ENCODE data around the gene SYNM.

SYNM gene

DNA sequence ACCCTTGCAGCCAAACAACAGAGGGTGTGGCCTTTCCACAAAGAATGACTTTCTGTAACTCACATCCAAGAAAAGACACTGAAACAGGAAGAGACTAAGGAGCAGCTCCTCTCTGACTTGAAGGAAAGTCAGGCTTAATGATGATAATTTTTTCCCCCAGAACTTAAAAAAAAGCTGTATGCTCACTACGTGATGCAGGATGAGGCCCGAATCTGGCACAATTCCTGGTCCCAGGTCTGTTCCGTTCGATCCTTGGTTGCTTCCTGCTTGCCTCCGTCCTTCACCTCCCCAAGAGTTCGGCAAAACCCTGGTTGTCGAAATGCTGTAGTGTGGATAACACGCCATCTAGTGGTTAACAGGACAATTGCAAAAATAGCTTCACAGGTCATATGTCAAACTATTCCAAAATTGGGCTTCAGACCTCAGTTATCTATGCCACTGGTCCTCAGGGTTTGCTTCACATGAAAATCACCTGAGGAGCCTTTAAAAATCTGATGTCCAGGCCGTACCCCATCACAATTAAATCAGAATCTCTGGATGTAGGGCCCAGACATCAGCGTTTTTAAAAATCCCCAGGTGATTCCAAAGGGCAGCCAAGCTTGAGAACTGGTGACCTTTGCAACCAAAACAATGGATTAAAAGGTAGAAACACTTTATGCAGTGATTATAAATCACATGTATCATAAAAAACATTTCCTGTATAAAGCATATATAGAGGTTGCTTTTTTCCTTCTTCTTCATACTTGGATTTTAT, 28.1 kb upstream of the SYNM start:
- TF ChIP-seq GATA3 (IDR thresholded peaks at IDR 0.05; ENCODE audit: low read depth, low read length): no peak
- no peak for TF ChIP-seq GATA2 (IDR thresholded peaks at IDR 0.05; ENCODE audit: low read depth, low read length)

DNA sequence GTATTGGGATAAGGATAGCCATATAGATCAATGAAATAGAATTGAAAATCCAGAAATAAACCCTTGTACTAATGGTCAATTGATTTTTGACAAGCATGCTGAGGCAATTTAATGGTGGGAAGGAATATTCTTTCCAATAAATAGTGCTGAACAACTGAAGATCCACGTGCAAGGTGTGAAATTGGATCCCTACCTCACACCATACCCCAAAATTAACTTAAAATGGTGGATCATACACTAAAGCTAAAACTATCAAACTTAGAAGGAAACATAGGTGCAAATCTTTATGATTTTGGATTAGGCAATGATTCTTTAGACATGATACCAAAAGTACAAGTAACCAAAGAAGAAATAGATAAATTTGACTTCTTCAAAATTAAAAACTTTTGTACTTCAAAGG, 22.1 kb upstream of the SYNM start:
- TF ChIP-seq GATA2 (IDR thresholded peaks at IDR 0.05; ENCODE audit: low read depth, low read length): no peak
- no peak for TF ChIP-seq GATA3 (IDR thresholded peaks at IDR 0.05; ENCODE audit: low read depth, low read length)

DNA sequence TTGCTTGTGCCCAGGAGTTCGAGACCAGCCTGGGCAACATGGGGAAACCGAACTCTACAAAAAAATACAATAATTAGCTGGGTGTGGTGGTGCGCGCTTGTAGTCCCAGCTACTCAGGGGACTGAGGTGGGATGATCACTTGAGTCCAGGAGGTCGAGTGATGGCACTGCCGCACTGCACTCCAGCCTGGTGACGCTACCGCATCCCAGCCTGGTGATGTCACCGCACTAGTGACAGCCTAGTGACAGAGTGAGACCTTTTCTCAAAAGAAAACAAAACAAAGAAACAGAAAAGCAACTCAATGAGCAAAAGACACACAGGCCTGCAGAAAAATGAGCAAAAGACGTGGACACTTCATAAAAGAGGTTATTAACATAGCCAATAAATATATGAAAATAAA, 19.9 kb upstream of the SYNM start:
- no peak for TF ChIP-seq GATA3 (IDR thresholded peaks at IDR 0.05; ENCODE audit: low read depth, low read length)

DNA sequence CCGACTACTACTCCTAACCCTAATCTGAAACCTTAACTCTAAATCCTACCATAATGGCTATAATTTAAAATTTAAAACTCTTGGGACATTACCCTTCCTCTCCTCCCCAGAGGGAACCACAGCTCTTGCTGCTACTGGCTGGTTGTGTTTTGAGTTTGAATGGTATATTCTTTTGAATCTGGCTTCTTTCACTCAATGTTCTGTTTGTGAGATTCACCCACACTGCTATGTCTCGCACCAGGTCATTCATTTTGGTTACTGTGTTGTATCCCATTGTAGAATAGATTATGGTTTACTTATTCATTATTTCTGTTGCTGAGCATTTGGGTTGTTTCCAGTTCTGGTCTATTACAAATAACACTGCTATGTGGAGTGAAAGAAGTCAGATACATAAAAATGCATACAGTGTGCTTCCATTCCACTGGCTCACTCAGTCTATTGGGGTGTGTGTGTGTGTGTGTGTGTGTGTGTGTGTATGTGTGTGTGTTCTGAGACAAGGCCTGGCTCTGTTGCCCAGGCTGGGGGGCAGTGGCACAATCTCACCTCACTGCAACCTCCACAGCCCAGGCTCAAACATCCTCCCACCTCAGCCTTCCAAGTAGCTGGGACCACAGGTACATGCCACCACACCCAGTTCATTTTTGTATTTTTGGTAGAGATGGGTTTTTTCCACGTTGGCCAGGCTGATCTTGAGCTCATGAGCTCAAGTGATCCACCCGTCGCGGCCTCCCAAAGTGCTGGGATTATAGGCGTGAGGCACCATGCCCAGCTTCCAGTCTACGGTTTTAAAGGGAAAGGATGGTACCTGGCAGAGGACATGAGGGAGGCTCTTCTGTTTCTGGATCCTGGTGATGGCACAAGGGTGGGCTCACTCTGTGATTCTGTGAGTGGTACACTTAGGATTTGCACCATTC, 19.2 kb upstream of the SYNM start:
- no peak for TF ChIP-seq GATA3 (IDR thresholded peaks at IDR 0.05; ENCODE audit: low read depth, low read length)
- TF ChIP-seq GATA2 (IDR thresholded peaks at IDR 0.05; ENCODE audit: low read depth, low read length): no peak

DNA sequence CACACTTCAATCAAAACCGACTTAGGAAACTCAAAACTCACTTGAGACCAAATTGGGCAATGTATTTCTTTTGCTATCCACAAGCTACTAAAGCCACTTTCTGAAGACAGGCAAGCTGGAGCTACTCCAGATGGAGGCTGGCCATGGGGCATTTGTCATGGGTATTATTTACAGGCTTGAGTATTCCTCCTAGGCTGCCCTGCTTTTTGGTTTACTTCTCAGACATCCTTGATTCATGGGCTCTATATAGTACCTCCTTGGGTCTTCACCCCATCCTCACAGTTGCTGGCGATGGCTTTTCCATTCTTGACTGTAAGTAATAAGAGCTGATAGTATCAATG, 18.6 kb upstream of the SYNM start:
- TF ChIP-seq GATA2 (IDR thresholded peaks at IDR 0.05; ENCODE audit: low read depth, low read length): no peak
- no peak for TF ChIP-seq GATA3 (IDR thresholded peaks at IDR 0.05; ENCODE audit: low read depth, low read length)

DNA sequence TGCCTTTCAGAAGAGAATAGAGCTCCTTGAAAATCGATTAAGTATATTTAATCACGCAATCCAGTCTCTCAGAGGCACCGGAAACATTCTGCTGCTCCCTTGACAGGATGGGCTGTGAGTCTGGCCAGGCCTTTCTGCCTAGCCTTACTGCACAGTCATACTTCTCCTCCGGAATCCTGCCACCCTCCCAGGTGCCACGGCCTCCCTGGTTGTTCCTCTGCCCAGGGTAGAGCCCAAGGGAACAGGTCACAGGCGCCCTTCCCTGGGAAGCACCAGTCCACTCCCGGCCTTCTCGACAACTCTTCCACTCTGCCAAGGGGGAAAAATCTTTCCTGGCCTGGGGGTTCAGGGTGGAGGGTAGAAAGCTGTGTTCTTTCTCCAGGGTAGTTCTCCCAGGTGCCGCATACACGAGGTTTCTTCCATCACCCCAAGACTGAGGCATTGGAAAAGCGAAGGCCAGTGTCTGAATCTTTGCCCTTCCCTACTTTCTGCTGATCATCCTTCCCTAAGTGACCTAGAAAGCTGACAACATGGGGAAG, 17.4 kb upstream of the SYNM start:
- no peak for TF ChIP-seq GATA2 (IDR thresholded peaks at IDR 0.05; ENCODE audit: low read depth, low read length)
- no peak for TF ChIP-seq GATA3 (IDR thresholded peaks at IDR 0.05; ENCODE audit: low read depth, low read length)

DNA sequence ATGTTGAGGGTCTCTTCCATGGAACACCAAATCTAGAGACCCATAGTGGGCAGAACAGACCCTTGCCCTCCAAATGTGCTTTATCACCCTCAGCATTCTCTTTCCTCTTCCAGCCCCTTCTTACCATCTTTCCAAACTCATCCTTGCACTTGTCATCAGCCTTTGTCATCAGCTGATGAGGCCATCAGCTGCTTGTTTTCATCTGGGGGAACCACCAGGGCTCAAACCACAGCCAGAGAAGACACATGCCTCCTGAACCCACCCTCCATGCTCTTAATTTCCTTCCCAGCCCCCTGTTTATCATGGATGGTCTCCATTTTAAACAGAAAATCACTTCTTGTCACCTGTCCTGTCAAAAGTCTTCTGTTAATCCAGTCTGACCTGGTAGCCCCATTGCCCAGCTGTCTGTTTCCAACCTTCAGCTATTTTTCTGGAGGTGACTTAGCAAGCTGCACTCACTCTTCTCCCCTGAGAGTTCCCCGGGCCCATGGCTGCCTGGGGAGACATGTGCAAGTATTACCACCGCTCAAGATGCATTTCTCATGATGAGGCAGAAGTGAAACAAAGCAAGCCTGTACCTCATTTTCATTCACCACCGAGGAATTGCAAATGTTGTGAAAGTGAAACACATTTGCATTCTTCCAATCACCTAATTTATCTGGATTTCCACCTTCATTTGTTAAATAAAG, 14.7 kb upstream of the SYNM start:
- TF ChIP-seq GATA2 (IDR thresholded peaks at IDR 0.05; ENCODE audit: low read depth, low read length): no peak
- TF ChIP-seq GATA3 (IDR thresholded peaks at IDR 0.05; ENCODE audit: low read depth, low read length): no peak

DNA sequence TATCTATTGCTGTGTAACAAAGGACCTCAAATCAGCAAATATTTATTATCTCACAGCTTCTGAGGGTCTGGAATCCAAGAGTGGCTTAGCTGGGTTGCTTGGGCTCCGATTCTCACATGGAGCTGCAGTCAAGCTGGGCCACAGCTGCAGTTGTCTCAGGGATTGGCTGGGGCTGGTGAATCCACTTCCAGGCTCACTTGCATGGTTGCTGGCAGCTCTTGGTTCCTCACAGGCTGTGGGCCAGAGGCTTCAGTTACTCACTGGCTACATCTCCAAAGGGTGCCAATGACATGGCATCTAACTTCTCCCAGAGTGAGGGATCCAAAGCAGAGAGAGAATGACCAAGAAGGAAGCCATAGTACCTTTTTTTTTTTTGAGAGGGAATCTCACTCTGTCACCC, 13.9 kb upstream of the SYNM start:
- TF ChIP-seq GATA2 (IDR thresholded peaks at IDR 0.05; ENCODE audit: low read depth, low read length): no peak
- no peak for TF ChIP-seq GATA3 (IDR thresholded peaks at IDR 0.05; ENCODE audit: low read depth, low read length)

DNA sequence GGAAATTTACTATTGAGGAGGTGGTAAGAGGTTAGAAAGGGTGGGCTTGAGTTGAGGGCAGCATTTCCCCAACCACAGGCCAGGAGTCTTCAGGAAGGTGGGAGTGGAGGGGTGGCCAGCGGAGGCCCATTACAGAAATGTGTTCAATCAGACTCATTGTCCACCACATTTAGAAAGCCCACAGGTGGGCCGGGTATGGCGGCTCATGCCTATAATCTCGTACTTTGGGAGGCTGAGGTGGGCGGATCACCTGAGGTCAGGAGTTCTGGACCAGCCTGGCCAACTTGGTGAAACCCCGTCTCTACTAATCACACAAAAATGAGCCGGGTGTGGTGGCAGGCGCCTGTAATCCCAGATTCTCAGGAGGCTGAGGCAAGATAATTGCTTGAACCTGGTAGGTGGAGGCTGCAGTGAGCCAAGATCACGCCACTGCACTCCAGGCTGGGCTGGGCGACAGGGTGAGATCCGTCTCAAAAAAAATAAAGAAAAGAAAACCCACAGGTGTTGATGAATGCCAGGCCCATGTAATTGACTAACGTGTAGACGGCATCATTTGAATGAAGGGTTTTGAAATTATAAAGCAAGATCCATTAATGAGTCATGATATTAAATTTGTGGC, 12.2 kb upstream of the SYNM start:
- TF ChIP-seq GATA2 (IDR thresholded peaks at IDR 0.05; ENCODE audit: low read depth, low read length) (no peak), GATA3 (IDR thresholded peaks at IDR 0.05; ENCODE audit: low read depth, low read length) (no peak)

DNA sequence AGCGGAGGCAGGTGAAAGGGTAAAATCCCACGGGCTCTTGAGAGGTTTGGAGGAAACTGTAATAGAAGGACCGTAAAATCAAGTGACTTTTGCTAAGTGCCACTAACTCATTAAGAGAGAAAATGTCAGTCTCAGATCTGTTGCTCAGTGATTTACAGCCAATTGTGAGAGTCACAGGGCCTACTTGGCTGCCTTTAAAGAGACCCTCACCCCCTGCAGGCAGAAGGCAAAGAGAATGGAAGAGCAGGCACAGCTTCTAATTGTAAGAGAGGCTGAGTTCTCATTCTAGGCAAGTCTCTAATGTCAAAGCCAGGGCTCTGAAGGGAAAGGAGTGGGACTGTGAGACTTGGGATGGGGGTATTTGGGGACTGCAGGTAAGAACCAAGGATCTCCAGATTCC, 9.3 kb upstream of the SYNM start:
- TF ChIP-seq GATA2 (IDR thresholded peaks at IDR 0.05; ENCODE audit: low read depth, low read length) (no peak), GATA3 (IDR thresholded peaks at IDR 0.05; ENCODE audit: low read depth, low read length) (no peak)

DNA sequence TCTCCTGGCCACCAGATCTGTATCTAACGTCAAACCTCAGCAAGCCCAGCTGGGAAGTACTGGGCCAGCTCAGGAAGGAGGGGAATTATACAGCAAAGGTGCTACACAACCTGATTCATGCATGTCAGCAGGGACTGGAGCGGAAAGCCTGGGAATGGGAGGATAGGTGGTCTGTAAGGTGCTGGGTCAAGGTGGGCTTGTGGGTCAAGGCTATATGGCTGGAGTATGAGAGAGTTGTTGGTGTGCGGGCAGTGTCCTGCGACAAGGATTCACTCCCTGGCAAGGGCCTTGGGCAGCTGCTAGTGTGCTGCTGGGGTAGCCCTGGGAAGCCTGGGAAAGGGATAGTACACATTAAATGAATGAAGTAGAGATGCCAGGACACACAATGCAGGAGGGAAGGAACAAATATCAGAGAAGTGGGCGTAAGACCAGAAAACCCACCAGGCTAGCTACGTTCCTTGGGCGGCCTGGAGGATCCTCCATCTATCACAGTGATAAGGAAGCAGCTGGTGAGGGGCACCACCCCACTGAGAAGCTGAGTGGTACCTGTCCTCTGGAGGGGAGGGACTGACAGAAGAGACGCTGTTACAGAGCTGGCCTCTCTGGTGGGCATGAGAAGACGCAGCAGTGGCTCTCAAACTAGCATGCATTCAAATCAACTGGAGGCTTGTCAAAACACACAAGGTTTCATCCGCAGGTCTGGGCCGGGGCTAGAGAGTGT, 8.5 kb upstream of the SYNM start:
- TF ChIP-seq GATA2 (IDR thresholded peaks at IDR 0.05; ENCODE audit: low read depth, low read length) (no peak), GATA3 (IDR thresholded peaks at IDR 0.05; ENCODE audit: low read depth, low read length) (no peak)

DNA sequence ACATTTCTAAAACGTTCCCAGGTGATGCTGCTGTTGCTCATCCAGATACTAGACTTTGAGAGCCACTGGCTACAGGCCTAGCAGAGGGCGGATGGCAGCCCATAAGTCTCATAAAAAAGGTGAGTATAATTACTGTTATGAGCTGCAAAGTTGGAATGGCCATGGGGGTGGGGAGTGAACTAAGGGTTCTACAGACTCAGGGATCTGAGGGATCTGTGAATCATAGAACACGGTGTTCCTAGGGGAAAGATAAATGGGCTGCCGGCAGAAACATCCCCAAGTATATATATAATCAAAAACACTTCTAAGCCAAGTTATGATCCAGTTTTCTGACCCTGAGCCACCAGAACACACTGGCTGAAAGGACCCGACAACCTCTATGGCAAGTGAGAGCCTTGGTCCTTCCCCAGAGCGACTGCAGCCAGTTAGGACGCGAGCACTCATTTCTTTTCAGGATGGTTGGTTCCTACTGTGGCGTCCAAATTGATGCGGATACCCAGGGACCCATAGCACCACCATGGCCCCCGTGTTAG, 7.9 kb upstream of the SYNM start:
- no peak for TF ChIP-seq GATA3 (IDR thresholded peaks at IDR 0.05; ENCODE audit: low read depth, low read length)
- no peak for TF ChIP-seq GATA2 (IDR thresholded peaks at IDR 0.05; ENCODE audit: low read depth, low read length)
